22Rv1 (cell line): ENCODE data around the gene ZNF683.
A peak's percentile ranks its signal among the peaks of the same experiment; 100 is the strongest.

Experiments
- H3K27ac ChIP-seq: fragments of 450-650 bp; 2 replicates; pipeline ENCODE4 v1.5.1; 2017
- ZFX ChIP-seq: fragments of 450-650 bp; IDR thresholded peaks from 2 replicates; pipeline ENCODE4 v1.6.1; 2017; ENCODE audit warnings: antibody characterized with exemption, borderline replicate concordance
- TF ChIP-seq, protein P1 (sequence below): fragments of 450-650 bp; IDR thresholded peaks from 2 replicates; pipeline ENCODE4 v1.5.1; 2017; ENCODE audit warnings: mild to moderate bottlenecking

ZNF683 gene

DNA sequence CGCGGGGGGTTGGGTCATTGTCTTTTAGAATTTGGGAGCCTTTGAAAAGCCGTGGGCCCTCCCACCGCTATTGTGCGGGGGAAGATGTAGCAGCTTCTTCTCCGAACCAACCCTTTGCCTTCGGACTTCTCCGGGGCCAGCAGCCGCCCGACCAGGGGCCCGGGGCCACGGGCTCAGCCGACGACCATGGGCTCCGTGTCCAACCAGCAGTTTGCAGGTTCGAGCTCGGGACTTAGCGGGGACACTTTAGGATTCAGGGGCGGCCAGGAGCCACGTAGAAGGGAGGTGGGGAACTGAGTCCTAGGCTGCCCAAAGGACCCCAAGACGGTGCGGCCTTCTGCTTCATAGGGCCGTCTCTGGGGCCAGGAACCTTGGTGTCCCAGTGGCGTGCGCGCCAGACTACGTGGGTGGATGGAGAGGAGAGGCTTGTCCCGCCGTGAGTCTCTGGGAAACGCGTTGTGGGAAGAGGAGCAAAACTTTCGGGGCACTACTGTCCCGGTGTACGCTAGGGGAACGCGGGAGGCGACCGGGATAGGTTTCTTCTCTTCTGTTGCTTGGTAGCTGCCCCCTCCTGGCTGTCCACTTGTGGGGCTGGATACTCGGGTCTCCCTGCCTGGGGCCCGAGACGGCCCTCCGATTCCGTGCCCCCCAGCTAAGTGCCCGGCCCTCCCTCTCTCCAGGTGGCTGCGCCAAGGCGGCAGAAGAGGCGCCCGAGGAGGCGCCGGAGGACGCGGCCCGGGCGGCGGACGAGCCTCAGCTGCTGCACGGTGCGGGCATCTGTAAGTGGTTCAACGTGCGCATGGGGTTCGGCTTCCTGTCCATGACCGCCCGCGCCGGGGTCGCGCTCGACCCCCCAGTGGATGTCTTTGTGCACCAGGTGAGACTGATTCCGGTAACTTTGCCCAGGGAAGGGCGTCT is 38.4 kb upstream of the ZNF683 start, which contains the start of gene LIN28A:
TSS of gene LIN28A (plus strand) at position 112 of the 918 bp plus-strand sequence. CDS start at position 187, 75 bp downstream.
- TF ChIP-seq ZFX: no peak
- TF ChIP-seq, protein P1, sequence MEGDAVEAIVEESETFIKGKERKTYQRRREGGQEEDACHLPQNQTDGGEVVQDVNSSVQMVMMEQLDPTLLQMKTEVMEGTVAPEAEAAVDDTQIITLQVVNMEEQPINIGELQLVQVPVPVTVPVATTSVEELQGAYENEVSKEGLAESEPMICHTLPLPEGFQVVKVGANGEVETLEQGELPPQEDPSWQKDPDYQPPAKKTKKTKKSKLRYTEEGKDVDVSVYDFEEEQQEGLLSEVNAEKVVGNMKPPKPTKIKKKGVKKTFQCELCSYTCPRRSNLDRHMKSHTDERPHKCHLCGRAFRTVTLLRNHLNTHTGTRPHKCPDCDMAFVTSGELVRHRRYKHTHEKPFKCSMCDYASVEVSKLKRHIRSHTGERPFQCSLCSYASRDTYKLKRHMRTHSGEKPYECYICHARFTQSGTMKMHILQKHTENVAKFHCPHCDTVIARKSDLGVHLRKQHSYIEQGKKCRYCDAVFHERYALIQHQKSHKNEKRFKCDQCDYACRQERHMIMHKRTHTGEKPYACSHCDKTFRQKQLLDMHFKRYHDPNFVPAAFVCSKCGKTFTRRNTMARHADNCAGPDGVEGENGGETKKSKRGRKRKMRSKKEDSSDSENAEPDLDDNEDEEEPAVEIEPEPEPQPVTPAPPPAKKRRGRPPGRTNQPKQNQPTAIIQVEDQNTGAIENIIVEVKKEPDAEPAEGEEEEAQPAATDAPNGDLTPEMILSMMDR: no peak
- H3K27ac ChIP-seq: peak within 1 kb of the TSS; percentile 45

DNA sequence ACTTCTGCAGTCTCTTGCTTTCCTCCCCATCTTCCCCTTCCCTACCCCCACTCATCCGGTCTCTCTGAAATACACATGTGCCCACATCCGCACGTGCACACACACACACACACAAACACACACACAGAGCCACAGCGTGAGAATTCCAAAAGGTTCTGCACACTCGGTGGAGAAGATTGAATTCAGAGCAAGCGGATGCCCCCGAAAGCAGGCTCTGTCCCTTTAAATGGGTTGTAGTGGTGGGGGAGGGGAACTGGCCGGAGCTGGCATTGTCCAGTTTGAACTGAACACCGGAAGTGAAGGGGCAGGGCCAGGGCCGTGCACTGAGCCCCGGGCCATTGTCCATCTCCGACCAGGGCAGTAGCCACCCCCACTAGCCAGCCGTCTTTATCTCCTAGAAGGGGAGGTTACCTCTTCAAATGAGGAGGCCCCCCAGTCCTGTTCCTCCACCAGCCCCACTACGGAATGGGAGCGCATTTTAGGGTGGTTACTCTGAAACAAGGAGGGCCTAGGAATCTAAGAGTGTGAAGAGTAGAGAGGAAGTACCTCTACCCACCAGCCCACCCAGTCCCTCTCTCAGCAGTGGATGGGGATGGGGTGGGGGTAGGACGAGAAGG is 36.7 kb upstream of the ZNF683 start:
- H3K27ac ChIP-seq: peak overlapping the region; percentile 45
- no peak for TF ChIP-seq ZFX
- TF ChIP-seq, protein P1: no peak

DNA sequence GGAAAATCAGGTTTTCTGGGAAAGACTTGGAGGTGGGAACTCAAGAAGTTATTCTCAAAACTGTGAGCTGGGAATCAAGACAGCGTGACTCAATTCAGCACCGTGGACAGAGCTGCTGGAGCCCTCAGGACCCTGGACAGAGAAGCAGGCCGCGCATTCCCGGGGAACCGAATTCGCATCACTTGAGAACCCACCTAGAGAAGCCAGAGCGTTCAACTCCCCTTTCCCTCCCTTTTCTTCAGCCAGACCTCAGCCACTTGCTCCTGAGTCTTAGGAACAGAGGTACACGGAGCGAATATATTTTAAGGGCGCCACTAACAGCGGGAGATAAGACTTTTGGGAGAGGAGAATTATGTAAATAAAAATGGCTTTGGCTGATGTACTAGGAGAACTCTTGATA is 36.1 kb upstream of the ZNF683 start:
- TF ChIP-seq ZFX: no peak
- TF ChIP-seq, protein P1: no peak
- H3K27ac ChIP-seq: no peak overlapping the region

DNA sequence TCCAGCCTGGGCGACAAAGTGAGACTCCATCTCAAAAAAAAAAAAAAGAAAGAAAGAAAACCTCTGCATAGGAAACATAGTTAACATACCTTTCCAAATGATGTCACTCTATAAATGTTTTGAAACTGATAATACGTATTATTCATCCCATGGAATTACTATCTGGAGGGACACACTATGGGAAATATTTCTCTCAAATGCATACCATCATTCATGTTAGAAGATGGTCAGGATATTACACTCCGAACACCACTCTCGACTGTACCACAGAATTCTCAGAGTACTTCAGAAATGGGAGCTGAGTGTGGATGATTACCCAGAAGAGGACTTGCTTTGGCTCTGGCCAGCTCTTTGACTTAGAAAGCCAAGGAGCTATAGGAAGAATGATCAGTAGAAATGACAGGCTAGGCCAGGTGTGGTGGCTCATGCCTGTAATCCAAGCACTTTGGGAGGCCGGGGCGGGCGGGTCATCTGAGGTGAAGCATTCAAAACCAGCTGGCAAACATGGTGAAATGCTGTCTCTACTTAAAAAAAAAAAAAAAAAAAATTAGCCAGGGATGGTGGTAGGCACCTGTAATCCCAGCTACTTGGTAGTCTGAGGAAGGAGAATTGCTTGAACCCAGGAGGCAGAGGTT is 32.8 kb upstream of the ZNF683 start:
- no peak for TF ChIP-seq ZFX
- TF ChIP-seq, protein P1: no peak
- peak overlapping the region; percentile 70 for H3K27ac ChIP-seq

DNA sequence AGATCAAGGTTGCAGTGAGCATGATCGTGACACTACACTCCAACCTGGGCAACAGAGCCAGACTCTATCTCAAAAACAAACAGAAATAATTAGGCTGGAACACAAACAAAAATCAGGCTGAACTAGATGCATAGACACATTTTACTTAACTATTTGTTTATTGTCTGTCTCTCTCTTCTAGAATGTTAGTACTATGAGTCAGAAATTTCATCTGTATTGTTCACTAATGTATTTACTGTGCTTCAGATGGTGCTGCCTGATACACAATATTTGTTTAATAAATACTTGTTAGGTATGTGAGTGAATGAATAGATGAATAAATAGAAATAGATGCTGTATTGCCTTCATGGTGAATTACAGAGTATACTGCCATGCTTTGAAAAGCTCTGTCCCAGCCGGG is 32.1 kb upstream of the ZNF683 start:
- H3K27ac ChIP-seq: peak overlapping the region; percentile 70
- TF ChIP-seq, protein P1: no peak
- no peak for TF ChIP-seq ZFX

DNA sequence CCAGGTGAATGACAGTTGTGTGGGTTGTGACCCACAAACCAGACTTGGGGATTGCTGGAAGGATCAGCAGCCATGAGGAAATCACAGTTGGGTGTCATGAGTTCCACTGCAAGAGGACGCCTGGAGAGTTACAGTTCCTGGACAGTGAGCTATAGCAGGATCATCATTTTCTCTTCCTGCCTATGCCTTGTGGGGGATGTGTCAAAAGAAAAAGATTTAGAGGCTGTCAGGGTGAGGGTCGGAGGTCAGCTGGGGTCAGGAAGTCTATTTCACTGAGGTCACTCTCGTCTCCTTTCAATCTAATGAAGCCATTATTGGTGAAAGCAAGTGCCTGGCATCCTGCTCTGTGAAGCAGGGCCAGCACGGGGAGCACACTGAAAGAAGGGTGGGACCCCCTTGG is 31.1 kb upstream of the ZNF683 start:
- H3K27ac ChIP-seq: no peak overlapping the region
- TF ChIP-seq, protein P1: no peak
- no peak for TF ChIP-seq ZFX
